NT2/D1 (cell line): ENCODE data around the gene APC.

Source experiments
- SUZ12 ChIP-seq: IDR thresholded peaks from 2 replicates; pipeline ENCODE4 v1.6.1; 2011; ENCODE audit not compliant: insufficient read length, insufficient read depth; ENCODE audit errors: extremely low read depth
- YY1 ChIP-seq: IDR thresholded peaks from 2 replicates; pipeline ENCODE4 v1.6.1; 2011; ENCODE audit not compliant: insufficient read length, insufficient read depth
- ZNF274 ChIP-seq: IDR thresholded peaks from 2 replicates; pipeline ENCODE4 v1.6.1; 2011; ENCODE audit warnings: mild to moderate bottlenecking, low read depth, low read length

GRCh38 chr5:112870966-112871365 is 133.3 kb downstream of the APC start:
- TF ChIP-seq SUZ12 (no peak), ZNF274 (no peak), YY1 (no peak)
